GM18502 (cell line): ENCODE data around the gene TRIM77.
"Not testable (repeated sequence)": the region's sequence is repeated elsewhere in the genome, so short reads cannot be mapped to it uniquely, and the experiment has no call there.

Experiments used
- ATAC-seq: cut with Tn5 transposase; IDR thresholded peaks from one replicate; pipeline ENCODE4 v1.9.1; 2021; ENCODE audit warnings: mild to moderate bottlenecking; ENCODE audit not compliant: unreplicated experiment, poor library complexity

TRIM77 gene, protein sequence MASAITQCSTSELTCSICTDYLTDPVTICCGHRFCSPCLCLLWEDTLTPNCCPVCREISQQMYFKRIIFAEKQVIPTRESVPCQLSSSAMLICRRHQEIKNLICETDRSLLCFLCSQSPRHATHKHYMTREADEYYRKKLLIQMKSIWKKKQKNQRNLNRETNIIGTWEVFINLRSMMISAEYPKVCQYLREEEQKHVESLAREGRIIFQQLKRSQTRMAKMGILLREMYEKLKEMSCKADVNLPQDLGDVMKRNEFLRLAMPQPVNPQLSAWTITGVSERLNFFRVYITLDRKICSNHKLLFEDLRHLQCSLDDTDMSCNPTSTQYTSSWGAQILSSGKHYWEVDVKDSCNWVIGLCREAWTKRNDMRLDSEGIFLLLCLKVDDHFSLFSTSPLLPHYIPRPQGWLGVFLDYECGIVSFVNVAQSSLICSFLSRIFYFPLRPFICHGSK

DNA sequence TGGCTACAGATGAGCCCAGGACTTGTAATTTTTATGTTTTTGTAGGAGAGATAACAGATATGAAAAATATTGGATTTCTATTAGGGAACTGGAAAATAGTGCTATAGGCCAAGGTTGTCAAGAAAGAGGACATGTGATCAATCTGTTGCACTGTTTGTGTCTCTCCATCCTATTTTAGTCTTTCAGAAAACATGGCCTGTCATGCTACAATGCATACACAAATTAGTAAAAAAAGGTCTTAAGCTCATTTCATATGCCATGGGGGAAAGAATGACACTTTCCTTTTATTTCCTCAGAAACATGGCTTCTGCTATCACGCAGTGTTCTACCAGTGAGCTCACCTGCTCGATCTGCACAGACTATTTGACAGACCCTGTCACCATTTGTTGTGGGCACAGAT lies at the start of gene TRIM77:
Gene TRIM77, plus strand, starts transcription at position 301 of the 400 bp plus-strand sequence. Its CDS starts 0 bp downstream, at position 301.
- not testable (repeated sequence) for ATAC-seq

GRCh38 chr11:89667001-89667400 lies 43.1 kb upstream of the TRIM77 start:
- ATAC-seq, result no peak

DNA sequence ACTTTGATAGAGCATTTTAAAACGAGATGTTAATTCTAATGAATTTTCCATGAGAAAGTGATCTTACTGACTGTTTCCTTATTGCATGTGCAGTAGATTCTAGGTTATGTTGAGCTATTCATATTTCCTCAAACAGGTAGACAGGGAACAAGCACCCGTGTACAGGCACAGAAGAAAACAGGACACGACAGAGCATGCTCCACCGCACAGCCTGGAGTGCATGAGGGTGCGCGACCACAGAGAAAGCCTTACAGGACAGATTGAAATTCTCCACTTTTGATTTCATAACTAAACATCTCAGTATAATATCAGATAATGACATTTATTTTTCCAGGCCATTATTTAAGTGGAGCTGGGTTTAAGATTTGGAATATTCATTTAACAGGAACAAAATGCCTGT lies 41.9 kb upstream of the TRIM77 start:
- ATAC-seq, result not testable (repeated sequence)

DNA sequence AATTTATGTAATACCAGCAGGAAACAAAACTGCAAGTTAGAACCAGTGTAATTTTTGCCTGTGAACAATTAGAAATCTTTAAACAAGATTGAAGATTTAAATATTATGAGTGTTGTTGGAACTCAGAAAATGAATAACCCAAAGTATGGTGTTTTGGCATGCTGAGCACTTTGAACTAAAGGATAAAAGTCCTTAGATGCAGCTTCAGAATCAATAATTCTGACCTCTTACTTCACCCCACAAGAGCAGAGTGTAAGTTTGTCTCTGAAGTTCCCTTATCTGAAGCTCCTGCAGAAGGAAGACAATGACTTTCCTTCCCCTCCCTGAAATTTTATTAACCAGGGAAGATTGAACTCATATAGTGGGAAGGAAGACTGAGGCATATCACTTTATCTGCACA lies 40.5 kb upstream of the TRIM77 start:
- not testable (repeated sequence) for ATAC-seq

DNA sequence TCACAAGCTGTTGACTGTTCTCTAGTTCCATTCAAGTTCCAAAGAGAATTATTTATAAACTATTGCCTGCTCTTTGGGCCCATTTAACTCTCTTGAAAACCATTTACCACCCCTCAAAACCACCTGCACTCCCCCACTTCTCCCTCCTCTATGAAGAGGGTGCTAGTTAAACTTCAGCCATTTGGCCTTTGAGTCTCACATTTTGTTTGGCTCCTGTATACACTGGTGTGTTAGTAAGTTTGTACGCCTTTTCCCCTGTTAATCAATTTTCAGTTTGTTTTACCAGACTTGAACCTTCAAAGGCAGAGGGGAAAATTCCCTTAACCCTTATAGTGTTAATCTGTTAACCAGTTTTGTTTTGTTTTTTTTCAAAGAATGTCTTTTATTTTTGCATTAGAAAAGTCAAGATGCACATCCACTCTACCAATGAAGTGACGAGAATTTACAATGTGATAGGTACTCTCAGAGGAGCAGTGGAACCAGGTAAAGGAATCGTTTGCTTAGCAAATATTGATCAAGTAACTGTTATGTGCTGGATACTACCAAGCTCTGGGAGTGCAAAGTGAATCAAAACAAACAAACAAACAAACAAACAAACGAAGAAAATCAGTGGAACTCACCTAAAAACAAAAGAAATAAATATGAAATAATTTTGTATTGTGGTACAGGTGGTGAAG lies 40.0 kb upstream of the TRIM77 start:
- not testable (repeated sequence) for ATAC-seq

- ATAC-seq, result not testable (repeated sequence)
Measured at GRCh38 chr11:89672547-89672946, 37.6 kb upstream of the TRIM77 start.

- ATAC-seq, result not testable (repeated sequence)
Measured at GRCh38 chr11:89673380-89673779, 36.7 kb upstream of the TRIM77 start.

GRCh38 chr11:89675383-89675782 lies 34.7 kb upstream of the TRIM77 start:
- ATAC-seq, result not testable (repeated sequence)

DNA sequence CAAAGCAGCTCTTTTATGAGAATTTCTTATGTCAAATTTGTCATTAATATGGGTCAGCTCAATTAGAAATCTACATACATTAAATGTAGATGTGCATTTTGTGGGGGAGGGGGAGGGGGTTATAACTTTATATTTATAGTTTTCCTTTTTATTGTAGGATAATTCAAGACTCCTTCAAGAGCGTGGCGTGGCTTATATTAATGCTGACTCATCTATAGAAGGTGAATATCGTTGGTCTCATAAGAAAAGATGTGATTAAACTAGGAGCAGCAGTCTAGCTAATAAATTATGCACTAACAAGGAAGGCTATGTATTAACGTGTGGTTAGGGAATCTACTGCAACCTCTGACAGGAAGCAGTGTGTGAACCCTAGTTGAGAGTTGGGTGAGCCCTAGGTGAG lies 34.2 kb upstream of the TRIM77 start:
- ATAC-seq, result not testable (repeated sequence)

DNA sequence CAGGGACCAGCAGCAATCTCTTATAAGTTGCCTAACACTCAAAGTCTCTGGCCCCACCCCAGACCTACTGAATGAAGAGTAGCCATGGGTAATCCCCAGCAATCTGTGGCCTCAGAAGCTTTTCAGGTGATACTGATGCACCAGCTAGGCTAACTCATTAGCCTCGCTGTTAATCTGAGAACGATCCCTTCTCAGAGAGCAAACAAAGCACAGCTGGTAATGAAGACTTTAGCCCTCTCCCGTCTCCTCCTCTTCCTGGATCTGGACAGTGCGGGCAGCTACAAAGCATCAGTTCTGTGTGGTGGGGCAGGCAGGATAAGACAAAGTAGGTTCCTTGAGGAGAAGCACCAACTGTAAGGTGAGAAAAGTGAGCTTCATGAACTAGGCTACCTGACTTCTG lies 3.0 kb upstream of the TRIM77 start:
- ATAC-seq, result not testable (repeated sequence)

DNA sequence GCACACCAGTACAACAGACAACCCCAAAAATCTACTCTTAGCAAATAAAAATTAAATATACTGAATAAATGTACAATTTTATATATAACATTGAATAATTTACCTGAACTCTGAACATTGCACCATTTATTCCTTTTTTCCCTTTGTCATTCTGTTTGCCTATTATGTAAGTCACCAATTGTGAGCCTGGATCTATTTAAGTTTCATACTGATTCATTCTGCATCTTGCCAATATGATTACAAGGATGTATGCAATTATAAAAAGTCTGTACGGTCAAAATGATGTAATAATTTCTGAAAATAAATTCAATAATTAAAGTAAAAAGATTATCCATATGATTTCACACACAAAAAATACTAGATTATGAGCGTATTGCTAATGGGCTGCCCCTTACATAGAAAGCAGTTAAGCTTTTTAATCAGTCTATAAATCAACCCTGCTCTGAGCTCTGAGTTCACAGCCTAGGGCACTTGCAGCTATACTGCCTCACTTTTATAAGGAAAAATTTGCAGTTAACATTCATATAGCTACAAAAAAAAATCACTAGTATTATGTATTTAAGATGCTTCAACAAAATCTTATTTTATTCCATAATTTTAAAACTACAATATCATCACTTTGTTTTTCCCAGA lies 14.9 kb downstream of the TRIM77 start:
- ATAC-seq, result not testable (repeated sequence)

DNA sequence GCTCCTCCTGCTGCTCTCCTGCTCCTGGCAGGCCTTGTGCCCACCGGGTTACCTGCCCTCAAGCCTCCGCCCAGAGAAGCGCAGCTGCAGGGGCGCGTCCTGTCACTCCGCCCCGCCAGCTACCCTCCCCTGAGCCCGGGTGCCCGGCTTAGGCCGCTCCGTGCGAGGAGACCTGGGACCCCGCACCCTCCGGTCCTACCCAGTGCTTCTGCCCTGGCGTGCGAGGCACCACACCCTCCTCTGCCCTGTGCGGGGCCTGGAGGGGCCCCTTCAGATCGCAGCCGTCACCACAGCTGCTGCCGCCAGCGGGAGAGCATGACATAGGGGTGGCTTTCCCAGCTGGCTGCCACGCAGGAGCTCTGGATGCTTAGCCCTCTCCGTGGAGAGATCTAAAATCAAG lies 20.1 kb downstream of the TRIM77 start:
- ATAC-seq, result not testable (repeated sequence)

- no peak for ATAC-seq
Measured at GRCh38 chr11:89736566-89736965, 26.5 kb downstream of the TRIM77 start.

GRCh38 chr11:89737116-89737515 lies 27.0 kb downstream of the TRIM77 start:
- no peak for ATAC-seq

DNA sequence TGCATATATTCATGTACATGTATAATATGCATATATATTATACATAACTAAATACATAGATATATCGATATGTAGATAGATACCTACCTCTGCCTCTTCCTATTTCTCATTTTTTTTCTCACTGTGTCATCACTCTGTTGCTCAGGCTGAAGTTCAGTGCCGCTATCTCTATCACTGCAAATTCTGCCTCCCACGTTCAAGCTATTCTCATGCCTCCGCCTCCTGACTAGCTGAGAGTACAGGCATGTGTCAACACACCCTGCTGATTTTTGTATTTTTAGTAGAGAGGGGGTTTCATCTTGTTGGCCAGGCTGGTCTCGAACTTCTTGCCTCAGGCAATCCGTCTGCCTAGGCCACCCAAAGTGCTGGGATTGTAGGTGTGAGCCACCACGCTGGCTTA lies 31.3 kb downstream of the TRIM77 start:
- ATAC-seq, result not testable (repeated sequence)

DNA sequence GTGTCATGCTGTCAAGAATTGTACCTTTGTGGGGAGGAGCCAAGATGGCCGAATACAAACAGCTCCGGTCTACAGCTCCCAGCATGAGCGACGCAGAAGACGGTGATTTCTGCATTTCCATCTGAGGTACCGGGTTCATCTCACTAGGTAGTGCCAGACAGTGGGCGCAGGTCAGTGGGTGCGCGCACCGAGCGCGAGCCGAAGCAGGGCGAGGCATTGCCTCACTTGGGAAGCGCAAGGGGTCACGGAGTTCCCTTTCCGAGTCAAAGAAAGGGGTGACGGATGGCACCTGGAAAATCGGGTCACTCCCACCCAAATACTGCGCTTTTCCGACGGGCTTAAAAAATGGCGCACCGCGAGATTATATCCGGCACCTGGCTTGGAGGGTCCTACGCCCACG lies 34.1 kb downstream of the TRIM77 start:
- not testable (repeated sequence) for ATAC-seq

DNA sequence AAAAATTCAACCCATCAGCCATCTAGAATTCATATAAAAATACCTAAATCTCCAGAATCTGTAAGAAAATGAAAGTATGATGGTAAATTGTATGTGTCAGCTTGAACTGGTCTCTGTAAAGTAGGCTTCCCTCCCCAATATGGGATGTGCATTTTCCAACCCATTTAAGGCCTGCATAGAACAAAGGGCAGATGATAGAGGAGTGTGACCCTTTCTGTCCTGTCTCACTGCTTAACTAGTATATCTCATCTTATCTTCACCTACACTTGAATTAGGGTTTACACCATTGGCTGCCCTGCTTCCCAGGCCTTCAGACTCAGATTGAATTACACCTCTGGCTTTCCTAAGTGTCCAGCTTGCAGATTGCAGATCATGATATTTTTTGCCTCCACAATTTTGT lies 40.7 kb downstream of the TRIM77 start:
- ATAC-seq, result not testable (repeated sequence)
